Measurements from ENCODE around the gene CCDC15.

The CCDC15 gene

GRCh38 chr11:124920870-124921609, 33.0 kb upstream of the CCDC15 start:
- H3K27ac ChIP-seq, result no peak overlapping the region
- TF ChIP-seq, protein P1, sequence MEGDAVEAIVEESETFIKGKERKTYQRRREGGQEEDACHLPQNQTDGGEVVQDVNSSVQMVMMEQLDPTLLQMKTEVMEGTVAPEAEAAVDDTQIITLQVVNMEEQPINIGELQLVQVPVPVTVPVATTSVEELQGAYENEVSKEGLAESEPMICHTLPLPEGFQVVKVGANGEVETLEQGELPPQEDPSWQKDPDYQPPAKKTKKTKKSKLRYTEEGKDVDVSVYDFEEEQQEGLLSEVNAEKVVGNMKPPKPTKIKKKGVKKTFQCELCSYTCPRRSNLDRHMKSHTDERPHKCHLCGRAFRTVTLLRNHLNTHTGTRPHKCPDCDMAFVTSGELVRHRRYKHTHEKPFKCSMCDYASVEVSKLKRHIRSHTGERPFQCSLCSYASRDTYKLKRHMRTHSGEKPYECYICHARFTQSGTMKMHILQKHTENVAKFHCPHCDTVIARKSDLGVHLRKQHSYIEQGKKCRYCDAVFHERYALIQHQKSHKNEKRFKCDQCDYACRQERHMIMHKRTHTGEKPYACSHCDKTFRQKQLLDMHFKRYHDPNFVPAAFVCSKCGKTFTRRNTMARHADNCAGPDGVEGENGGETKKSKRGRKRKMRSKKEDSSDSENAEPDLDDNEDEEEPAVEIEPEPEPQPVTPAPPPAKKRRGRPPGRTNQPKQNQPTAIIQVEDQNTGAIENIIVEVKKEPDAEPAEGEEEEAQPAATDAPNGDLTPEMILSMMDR (conservative IDR thresholded peaks at IDR 0.05), result no peak

DNA sequence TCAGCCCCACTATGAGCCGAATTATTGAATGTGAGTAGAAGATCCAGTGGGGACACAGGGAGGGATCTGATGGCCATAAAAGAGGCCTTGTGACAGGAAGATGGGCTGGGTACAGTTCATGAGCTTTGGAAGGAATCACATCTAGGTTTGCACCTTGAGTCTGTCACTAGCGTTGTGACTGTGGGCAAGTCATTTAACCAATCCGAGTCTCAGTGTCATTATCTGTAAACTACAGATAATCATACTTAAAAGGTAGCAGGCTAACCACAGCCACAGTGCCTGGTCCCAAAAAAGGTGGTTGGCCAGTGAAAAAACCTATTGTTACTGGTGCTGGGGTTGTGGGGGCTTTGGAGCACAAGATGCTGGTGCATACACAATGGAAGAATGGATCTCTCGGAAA, 31.2 kb upstream of the CCDC15 start:
- TF ChIP-seq, protein P1 (conservative IDR thresholded peaks at IDR 0.05), result no peak
- H3K27ac ChIP-seq, result no peak overlapping the region

GRCh38 chr11:124923296-124923695, 30.7 kb upstream of the CCDC15 start:
- no peak overlapping the region for H3K27ac ChIP-seq
- TF ChIP-seq, protein P1 (conservative IDR thresholded peaks at IDR 0.05), result no peak

DNA sequence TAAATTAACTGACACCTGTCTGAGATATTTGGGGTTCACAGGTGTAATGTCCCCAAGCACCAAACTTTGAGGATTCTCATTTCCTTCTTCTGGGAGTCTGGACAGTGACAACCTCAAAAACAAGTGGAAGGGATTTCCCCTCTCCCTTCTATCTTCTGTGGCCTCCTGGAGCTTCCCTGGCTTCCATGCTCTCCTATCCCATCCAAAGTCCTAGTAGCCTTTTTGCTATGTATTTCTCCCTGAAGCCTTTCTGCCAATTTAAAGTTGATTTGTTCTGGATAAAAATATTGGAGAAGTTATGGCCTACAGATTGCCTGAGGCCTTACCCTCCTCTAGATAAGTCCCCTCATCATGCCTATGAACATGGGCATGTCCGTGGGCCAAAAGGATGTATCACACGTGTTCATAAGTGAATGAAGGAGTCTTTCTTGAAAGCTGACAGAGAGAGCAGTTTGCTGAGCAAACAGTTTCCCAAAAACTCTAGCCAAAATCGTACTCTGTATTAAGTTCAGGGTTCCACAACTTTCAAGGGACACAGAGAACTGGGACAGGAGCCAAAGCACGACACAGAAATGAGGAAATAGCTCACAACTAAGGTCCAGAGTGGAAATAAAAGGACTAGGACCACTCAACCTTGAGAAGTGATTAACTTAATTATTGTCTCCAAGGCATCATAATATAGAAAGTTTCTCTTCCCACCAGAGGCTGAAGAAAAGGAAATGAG, 24.9 kb upstream of the CCDC15 start:
- no peak overlapping the region for H3K27ac ChIP-seq
- TF ChIP-seq, protein P1 (conservative IDR thresholded peaks at IDR 0.05), result no peak

GRCh38 chr11:124930799-124931198, 23.2 kb upstream of the CCDC15 start:
- peak overlapping the region; percentile 26 for H3K27ac ChIP-seq
- TF ChIP-seq, protein P1 (conservative IDR thresholded peaks at IDR 0.05), result no peak

GRCh38 chr11:124934862-124935547, 19.0 kb upstream of the CCDC15 start:
- no peak overlapping the region for H3K27ac ChIP-seq
- TF ChIP-seq, protein P1 (conservative IDR thresholded peaks at IDR 0.05), result no peak

All from VCaP (cell line).